Transverse colon (tissue), 4 donors: ENCODE measurements around the gene RTP5. TPM values are rescaled to one million over a fixed set of nuclear protein-coding genes. Genes with fewer than 3 reads are reported as not detected.

Experiments
- DNase-seq: peaks from one replicate; pipeline ENCODE4 v3.0.0-alpha.2; 2019
- H3K27ac ChIP-seq, 4 donors: fragments of 200-600 bp; sonication (generic); 2 replicates each; pipeline ENCODE4 v1.5.1; 2016 to 2018; ENCODE audit warnings: inconsistent platforms in 4 of 4
- H3K27me3 ChIP-seq: fragments of 200-600 bp; sonication (generic); 2 replicates; pipeline ENCODE4 v1.5.1; 2017; ENCODE audit warnings: inconsistent platforms
- H3K36me3 ChIP-seq, 4 donors: fragments of 200-600 bp; sonication (generic); 2 replicates each; pipeline ENCODE4 v1.5.1; 2017 to 2019; ENCODE audit warnings: inconsistent platforms in 4 of 4
- H3K4me1 ChIP-seq, 4 donors: fragments of 200-600 bp; sonication (generic); 2 replicates each; pipeline ENCODE4 v1.5.1; 2017 to 2020; ENCODE audit warnings: inconsistent platforms in 4 of 4
- H3K4me3 ChIP-seq, 4 donors: fragments of 200-600 bp; sonication (generic); 1 replicate in 1 of 4; 2 replicates in 3 of 4; pipeline versions ENCODE4 v1.5.1 to v1.6.1; 2017 to 2019; ENCODE audit warnings: inconsistent platforms in 4 of 4
- H3K9me3 ChIP-seq, 2 donors: fragments of 200-600 bp; sonication (generic); 2 replicates each; pipeline ENCODE4 v1.5.1; 2017 to 2019; ENCODE audit warnings: inconsistent platforms in 2 of 2
- EP300 ChIP-seq: sonication (generic); formaldehyde crosslinking; IDR thresholded peaks from one replicate; pipeline ENCODE4 v1.6.1; 2017; ENCODE audit warnings: antibody characterized with exemption, low read depth
- POLR2A ChIP-seq: fragments of 450-650 bp; IDR thresholded peaks from one replicate; pipeline ENCODE4 v1.6.1; 2016; ENCODE audit warnings: antibody characterized with exemption, mild to moderate bottlenecking, moderate library complexity
- POLR2AphosphoS5 ChIP-seq, 3 donors: sonication (generic); formaldehyde crosslinking; IDR thresholded peaks; one replicate each; pipeline ENCODE4 v1.6.1; 2016; ENCODE audit warnings: antibody characterized with exemption in 3 of 3
- WGBS, 2 donors: methylation state at CpG; one replicate each; pipeline ENCODE4 v1.1.5; 2018; ENCODE audit warnings: low coverage in 1 of 2; 5-methylcytosine and 5-hydroxymethylcytosine counted together
- in situ Hi-C, 4 donors: fragments of 200-750 bp; cut with MboI; loops; one replicate each; pipeline versions ENCODE4 v1.15.0 to v1.15.1; 2017; ENCODE audit warnings: low sequenced_read_pairs in 3 of 4, low pct_ligation_motif_present in 1 of 4, low pct_unique_long_range_greater_than_20kb in 1 of 4
- intact Hi-C: fragments of 100-400 bp; cut with DNase I; formaldehyde crosslinking; loops from one replicate; pipeline ENCODE4 v1.15.1; 2023; ENCODE audit warnings: low total_unique reads
- total RNA-seq, 4 donors: library from RNA; depleted of rRNA; stranded (reverse); fragments of >200 nt; gene quantifications; one replicate each; pipeline ENCODE4 v1.1.0, GENCODE V29; 2016
- TF ChIP-seq, protein P1 (sequence below), 5 experiments: fragments of 200-600 bp in 3 of 5; fragments of 450-650 bp in 2 of 5; sonication (generic) in 3 of 5; IDR thresholded peaks; 1 replicate in 2 of 5; 2 replicates in 3 of 5; pipeline ENCODE4 v1.5.1; 2016 to 2017; ENCODE audit warnings: antibody characterized with exemption in 5 of 5, inconsistent platforms in 3 of 5, mild to moderate bottlenecking in 2 of 5, moderate library complexity in 1 of 5

The RTP5 gene
- total RNA-seq, 4 donors from 2014 or later, result 0.16 TPM; not detected in 3

DNA sequence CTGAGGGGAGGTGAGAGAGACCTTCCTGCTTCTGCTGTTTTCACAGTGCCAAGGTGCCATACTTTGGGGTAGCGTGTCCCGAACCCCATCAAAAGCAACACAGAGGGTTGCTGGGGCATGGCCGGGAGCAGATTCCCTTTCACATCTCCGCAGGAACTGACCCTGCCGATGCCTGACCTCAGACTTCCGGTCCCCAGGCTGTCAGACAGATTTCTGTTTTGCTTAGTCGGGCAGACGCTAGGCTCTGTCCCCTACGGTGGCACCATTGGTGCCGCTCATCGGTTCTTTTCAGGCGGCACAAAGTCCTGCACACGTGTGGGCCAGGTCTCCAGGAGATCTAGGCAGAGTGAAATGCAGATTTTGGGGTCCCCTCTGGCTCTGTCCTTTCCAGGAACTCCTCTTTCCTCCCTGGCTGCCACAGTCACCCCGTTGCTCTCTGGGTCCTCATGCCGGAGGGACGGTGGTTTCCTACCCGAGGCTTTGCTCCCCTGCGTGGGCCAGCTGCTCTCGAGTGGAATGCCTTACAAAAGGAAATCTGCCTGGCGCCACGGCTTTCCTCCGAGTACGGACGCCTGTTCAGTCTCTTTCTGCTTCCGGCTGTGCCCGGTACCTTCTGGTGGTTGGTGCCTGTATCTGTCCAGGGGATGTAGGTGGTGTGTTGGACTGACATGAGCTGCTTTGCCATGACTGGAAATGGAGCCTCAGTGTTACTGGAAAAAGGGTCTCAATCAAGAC is 39.3 kb downstream of the RTP5 start:
- Histone ChIP-seq H3K9me3 (no peaks in the 10 kb centered on the region), H3K27ac (no peak overlapping the region), H3K36me3 (no peaks in the 10 kb centered on the region), H3K4me1 (no peaks in the 10 kb centered on the region), H3K4me3 (no peak overlapping the region), H3K27me3 (no peaks in the 10 kb centered on the region)
- TF ChIP-seq EP300 (no peak), POLR2A (no peak), POLR2AphosphoS5 (IDR thresholded peaks at IDR 0.05) (no peak)
- TF ChIP-seq, protein P1, sequence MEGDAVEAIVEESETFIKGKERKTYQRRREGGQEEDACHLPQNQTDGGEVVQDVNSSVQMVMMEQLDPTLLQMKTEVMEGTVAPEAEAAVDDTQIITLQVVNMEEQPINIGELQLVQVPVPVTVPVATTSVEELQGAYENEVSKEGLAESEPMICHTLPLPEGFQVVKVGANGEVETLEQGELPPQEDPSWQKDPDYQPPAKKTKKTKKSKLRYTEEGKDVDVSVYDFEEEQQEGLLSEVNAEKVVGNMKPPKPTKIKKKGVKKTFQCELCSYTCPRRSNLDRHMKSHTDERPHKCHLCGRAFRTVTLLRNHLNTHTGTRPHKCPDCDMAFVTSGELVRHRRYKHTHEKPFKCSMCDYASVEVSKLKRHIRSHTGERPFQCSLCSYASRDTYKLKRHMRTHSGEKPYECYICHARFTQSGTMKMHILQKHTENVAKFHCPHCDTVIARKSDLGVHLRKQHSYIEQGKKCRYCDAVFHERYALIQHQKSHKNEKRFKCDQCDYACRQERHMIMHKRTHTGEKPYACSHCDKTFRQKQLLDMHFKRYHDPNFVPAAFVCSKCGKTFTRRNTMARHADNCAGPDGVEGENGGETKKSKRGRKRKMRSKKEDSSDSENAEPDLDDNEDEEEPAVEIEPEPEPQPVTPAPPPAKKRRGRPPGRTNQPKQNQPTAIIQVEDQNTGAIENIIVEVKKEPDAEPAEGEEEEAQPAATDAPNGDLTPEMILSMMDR (IDR thresholded peaks at IDR 0.05), result no peak
- in situ Hi-C loops, result no loop called here
- WGBS, 2 donors, result 90% methylated on average over 26 of the region's 26 CpGs; no CpG with 5 or more reads in 1 of the 2 donors
- intact Hi-C loops, result no loop called here
- DNase-seq, result no peak

DNA sequence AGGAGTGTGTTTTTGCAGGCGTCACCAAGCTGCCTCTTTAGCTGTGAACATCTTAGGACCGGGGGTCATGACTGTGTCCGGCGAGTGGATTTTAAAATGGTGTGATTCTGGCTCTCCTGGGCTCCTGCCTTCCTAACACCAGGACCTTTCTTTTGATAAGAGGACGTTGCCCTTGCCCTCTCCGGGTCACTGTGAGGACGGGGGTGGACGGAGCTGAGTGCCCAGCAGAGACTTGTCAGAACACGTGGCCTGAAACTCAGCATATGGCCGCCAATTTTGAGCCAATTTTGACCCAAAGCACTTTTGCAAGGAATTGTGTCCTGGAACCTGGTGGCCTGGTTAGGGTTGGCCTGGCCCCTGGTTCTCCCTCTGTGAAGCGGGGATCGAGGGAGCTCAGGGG is 40.2 kb downstream of the RTP5 start:
- WGBS, 2 donors, result 94 to 100% methylated on average over 2 to 12 of the region's 12 CpGs
- TF ChIP-seq, protein P1 (IDR thresholded peaks at IDR 0.05), result no peak
- TF ChIP-seq EP300, result no peak
- TF ChIP-seq POLR2A, result no peak
- TF ChIP-seq POLR2AphosphoS5 (IDR thresholded peaks at IDR 0.05), result no peak
- no peaks in the 10 kb centered on the region for H3K27me3 ChIP-seq
- no peaks in the 10 kb centered on the region for H3K9me3 ChIP-seq
- H3K4me1 ChIP-seq, result no peaks in the 10 kb centered on the region
- in situ Hi-C loops (no loop called here), intact Hi-C loops (no loop called here)
- no peak for DNase-seq
- H3K36me3 ChIP-seq, result no peaks in the 10 kb centered on the region
- H3K27ac ChIP-seq, result no peak overlapping the region
- H3K4me3 ChIP-seq, result no peak overlapping the region

DNA sequence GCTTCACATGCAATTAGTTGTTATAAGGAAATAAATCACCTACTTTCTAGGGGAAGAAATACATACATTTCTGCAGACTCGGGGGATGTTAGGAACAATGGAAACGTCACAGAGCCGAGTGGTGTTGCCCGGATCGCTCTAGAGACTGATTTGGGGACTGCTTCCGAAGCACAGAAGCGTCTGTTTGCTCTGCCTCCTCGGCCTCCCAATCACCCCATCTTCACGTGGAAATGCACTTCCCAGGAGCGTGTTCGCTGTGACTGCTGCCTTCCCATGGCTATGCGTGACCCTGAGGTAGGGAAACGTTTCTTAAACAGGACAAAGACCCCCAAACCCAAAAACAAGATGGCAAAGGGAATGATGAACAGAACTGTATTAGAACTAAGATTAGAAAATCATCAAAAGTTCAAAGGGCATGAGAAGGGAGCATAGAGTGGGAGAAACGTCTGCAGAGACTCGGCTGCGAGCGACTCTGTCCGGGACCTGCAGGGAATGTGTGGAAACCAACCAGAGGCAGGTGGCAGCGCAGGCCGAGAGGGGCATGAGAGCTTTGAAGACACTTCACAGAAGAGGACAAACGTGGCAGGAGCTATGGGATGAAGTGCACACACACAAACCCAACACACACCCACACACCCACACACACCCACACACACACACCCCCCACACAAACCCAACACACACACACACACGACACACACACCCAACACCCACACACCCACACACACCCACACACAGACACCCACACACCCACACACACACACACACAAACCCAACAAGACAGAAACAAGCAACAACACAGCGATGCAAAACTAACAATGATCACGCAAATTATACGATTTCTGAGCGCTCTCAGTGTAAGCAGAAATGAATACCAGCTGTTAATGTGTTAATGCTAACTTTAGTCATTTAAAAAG is 41.3 kb downstream of the RTP5 start:
- TF ChIP-seq EP300 (no peak), POLR2A (no peak), POLR2AphosphoS5 (IDR thresholded peaks at IDR 0.05) (no peak)
- TF ChIP-seq, protein P1 (IDR thresholded peaks at IDR 0.05), result no peak
- DNase-seq, result no peak
- Histone ChIP-seq H3K36me3 (no peaks in the 10 kb centered on the region), H3K27me3 (no peaks in the 10 kb centered on the region), H3K27ac (no peak overlapping the region), H3K4me3 (no peak overlapping the region), H3K4me1 (no peaks in the 10 kb centered on the region), H3K9me3 (no peaks in the 10 kb centered on the region)
- in situ Hi-C loops, result no loop called here
- intact Hi-C loops, result no loop called here
- 92 to 95% methylated on average over 6 to 26 of the region's 26 CpGs for WGBS, 2 donors

DNA sequence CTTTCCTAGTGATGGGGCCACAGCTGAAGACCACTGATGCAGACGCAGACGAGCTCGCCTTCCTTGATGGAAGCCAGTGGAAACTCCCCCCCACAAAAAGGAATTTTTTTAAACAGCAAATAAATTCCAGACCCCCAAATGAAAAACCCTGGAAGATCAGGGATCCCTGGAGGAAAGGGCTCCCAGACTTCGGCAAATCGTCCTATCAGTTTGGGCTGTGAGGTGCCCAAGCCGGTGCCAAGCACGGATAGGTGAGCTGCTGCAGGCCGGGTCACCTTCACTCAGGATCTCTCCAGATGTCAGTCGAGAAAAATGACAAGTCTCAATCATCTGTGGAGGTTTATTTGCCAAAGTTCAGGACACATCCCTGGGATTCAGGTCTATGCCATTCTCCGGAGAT is 42.0 kb downstream of the RTP5 start:
- no peaks in the 10 kb centered on the region for H3K36me3 ChIP-seq
- H3K27ac ChIP-seq, result no peak overlapping the region
- H3K9me3 ChIP-seq, result no peaks in the 10 kb centered on the region
- no peaks in the 10 kb centered on the region for H3K27me3 ChIP-seq
- TF ChIP-seq, protein P1 (IDR thresholded peaks at IDR 0.05), result no peak
- TF ChIP-seq POLR2AphosphoS5 (IDR thresholded peaks at IDR 0.05), result no peak
- TF ChIP-seq EP300, result no peak
- TF ChIP-seq POLR2A, result no peak
- no peak for DNase-seq
- in situ Hi-C loops, result no loop called here
- H3K4me1 ChIP-seq, result no peaks in the 10 kb centered on the region
- intact Hi-C loops, result no loop called here
- H3K4me3 ChIP-seq, result no peak overlapping the region
- WGBS, 2 donors, result 90 to 97% methylated on average over 2 to 10 of the region's 10 CpGs
